Vagina (tissue), 2 donors: ENCODE measurements around the gene CRMP1.

Source experiments
- CTCF ChIP-seq, 3 experiments: fragments of 450-650 bp in 2 of 3; fragments of 200-600 bp in 1 of 3; sonication (generic) in 1 of 3; IDR thresholded peaks; one replicate each; pipeline ENCODE4 v1.5.1; 2017 to 2019; ENCODE audit warnings: antibody characterized with exemption in 3 of 3, mild to moderate bottlenecking in 2 of 3, moderate library complexity in 2 of 3
- POLR2A ChIP-seq, 2 donors: fragments of 450-650 bp; IDR thresholded peaks; one replicate each; pipeline ENCODE4 v1.6.1; 2017; ENCODE audit warnings: antibody characterized with exemption in 2 of 2, mild to moderate bottlenecking in 2 of 2, moderate library complexity in 2 of 2

GRCh38 chr4:5891563-5892322 lies 1.1 kb downstream of the CRMP1 start:
- TF ChIP-seq CTCF (IDR thresholded peaks at IDR 0.05) = no peak
- no peak for TF ChIP-seq POLR2A (IDR thresholded peaks at IDR 0.05)
